ENCODE measurements around the gene WLS. TPM values are rescaled to one million over a fixed set of nuclear protein-coding genes. Genes with fewer than 3 reads are reported as not detected.

The WLS gene
- total RNA-seq, 2 donors from 2014 or later, result 51.0 to 55.8 TPM

DNA sequence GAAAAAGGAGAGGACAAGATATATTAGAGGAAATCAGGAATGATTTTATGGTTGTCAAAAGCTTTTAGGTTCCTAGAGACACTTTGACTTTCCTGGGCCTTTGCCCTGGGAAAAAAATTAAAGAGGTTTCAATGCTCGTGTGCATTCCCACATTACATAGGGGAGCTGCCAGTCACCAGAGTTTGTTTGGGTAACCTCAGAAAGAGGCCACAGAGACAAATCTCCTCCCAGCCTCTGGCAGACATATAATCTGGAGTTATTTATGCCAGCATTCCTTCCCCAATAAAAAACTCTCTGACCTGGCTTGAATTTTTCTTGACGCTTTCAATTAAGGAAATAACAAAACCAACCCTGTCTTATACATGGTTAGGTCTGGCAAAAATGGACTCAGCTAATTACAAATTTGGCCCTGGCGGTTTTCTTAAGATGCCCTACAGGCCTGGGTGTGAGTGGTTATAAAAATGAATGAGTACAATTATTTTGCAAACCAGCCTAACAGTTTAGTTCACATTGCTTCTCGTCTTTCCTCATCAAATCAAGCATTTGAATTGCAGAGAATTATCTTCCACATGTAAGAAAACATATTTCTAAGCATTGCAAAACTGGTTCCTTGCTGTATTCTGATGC lies 63.7 kb downstream of the WLS start:
- no peaks in the 10 kb centered on the region for H3K36me3 ChIP-seq
- H3K4me1 ChIP-seq, result peaks cover 0 to 36% of the 10 kb centered on the region in 2 donors
- no peaks in the 10 kb centered on the region for H3K27me3 ChIP-seq
- no peak for DNase-seq (ENCODE audit: low spot score)
- no peak overlapping the region for H3K27ac ChIP-seq
- no peaks in the 10 kb centered on the region for H3K9me3 ChIP-seq
- TF ChIP-seq, protein P1, sequence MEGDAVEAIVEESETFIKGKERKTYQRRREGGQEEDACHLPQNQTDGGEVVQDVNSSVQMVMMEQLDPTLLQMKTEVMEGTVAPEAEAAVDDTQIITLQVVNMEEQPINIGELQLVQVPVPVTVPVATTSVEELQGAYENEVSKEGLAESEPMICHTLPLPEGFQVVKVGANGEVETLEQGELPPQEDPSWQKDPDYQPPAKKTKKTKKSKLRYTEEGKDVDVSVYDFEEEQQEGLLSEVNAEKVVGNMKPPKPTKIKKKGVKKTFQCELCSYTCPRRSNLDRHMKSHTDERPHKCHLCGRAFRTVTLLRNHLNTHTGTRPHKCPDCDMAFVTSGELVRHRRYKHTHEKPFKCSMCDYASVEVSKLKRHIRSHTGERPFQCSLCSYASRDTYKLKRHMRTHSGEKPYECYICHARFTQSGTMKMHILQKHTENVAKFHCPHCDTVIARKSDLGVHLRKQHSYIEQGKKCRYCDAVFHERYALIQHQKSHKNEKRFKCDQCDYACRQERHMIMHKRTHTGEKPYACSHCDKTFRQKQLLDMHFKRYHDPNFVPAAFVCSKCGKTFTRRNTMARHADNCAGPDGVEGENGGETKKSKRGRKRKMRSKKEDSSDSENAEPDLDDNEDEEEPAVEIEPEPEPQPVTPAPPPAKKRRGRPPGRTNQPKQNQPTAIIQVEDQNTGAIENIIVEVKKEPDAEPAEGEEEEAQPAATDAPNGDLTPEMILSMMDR (IDR thresholded peaks at IDR 0.05), result no peak
- no peak overlapping the region for H3K4me3 ChIP-seq

DNA sequence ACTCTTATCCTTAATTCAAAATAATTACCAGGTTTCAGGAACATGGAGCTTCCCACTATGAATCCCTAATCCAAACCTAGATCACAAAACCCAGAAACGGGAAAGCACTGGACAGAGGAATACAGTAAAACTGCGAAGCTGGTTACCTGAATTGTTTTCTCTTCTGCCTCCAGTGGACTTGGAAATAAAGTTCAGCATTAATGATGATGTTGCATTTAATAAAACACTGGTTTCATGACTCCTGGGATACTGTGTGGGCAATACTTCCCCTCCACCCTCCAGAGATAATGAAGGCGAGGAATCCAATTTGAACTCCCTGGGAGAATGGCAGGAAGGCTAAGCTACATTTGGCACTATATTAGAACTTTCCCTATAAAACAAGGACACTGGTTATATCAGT lies 65.1 kb downstream of the WLS start:
- Histone ChIP-seq H3K4me3 (no peak overlapping the region), H3K36me3 (no peaks in the 10 kb centered on the region), H3K9me3 (no peaks in the 10 kb centered on the region), H3K27ac (no peak overlapping the region), H3K27me3 (no peaks in the 10 kb centered on the region), H3K4me1 (peaks cover 0 to 25% of the 10 kb centered on the region in 2 donors)
- DNase-seq (ENCODE audit: low spot score), result no peak
- TF ChIP-seq, protein P1 (IDR thresholded peaks at IDR 0.05), result no peak

GRCh38 chr1:68166348-68166747 lies 66.0 kb downstream of the WLS start:
- Histone ChIP-seq H3K27me3 (no peaks in the 10 kb centered on the region), H3K9me3 (no peaks in the 10 kb centered on the region), H3K36me3 (no peaks in the 10 kb centered on the region), H3K27ac (no peak overlapping the region), H3K4me3 (no peak overlapping the region), H3K4me1 (peaks cover 0 to 25% of the 10 kb centered on the region in 2 donors)
- no peak for DNase-seq (ENCODE audit: low spot score)
- TF ChIP-seq, protein P1 (IDR thresholded peaks at IDR 0.05), result no peak

DNA sequence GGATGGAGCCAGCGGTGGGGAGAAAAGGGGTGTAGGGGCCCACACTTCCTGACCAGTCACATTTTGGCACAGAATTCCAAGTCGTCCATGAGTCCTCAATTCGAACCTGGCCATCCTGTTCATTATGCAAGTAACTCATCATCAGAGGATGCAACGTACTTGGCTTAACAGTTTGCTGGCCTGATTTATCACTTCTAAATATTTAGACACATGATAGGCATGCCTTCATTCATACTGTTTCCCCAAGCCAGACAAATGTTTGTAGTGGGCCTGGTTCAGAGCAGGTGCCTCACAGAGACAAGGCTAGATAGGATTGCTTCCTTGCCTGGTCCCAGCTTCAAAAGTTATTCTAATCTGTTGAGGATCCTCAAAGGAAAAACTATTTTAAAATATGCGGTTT lies 66.7 kb downstream of the WLS start:
- H3K36me3 ChIP-seq, result no peaks in the 10 kb centered on the region
- H3K4me3 ChIP-seq, result no peak overlapping the region
- no peak overlapping the region for H3K27ac ChIP-seq
- H3K4me1 ChIP-seq, result peaks cover 0 to 25% of the 10 kb centered on the region in 2 donors
- no peak for DNase-seq (ENCODE audit: low spot score)
- H3K27me3 ChIP-seq, result no peaks in the 10 kb centered on the region
- no peaks in the 10 kb centered on the region for H3K9me3 ChIP-seq
- TF ChIP-seq, protein P1 (IDR thresholded peaks at IDR 0.05), result no peak

DNA sequence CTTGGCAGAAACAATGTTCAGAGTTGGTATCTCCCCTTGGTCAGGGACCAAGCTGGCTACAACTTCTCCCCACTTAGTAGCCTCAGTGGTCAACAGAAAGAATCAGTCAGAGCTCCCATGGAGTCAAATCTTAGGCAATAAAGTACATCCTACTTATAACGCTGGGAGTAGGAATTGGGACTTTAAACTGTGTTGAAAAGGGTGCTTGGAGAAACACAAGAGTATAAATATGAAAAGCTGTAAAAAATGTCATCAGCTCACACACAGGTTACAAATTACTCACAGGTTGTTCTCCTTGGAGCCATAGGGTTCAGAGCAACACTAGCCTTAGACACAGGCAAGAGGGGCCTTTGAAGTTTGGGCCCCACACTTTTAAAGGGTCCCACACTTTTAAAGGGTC lies 67.4 kb downstream of the WLS start:
- Histone ChIP-seq H3K36me3 (no peaks in the 10 kb centered on the region), H3K4me3 (no peak overlapping the region), H3K27me3 (no peaks in the 10 kb centered on the region), H3K4me1 (peaks cover 0 to 25% of the 10 kb centered on the region in 2 donors), H3K9me3 (no peaks in the 10 kb centered on the region), H3K27ac (no peak overlapping the region)
- TF ChIP-seq, protein P1 (IDR thresholded peaks at IDR 0.05), result no peak
- no peak for DNase-seq (ENCODE audit: low spot score)

- Histone ChIP-seq H3K9me3 (no peaks in the 10 kb centered on the region), H3K4me3 (no peak overlapping the region), H3K4me1 (peaks cover 0 to 20% of the 10 kb centered on the region in 2 donors), H3K27me3 (no peaks in the 10 kb centered on the region), H3K27ac (no peak overlapping the region), H3K36me3 (peaks cover 9% of the 10 kb centered on the region)
- TF ChIP-seq, protein P1 (IDR thresholded peaks at IDR 0.05), result no peak
- DNase-seq (ENCODE audit: low spot score), result no peak
These were observed 69.1 kb downstream of the WLS start for GRCh38 chr1:68163220-68163619.

All from right atrium auricular region (tissue), 2 donors.